ENCODE results near the gene DQX1. TPM values are rescaled to one million over a fixed set of nuclear protein-coding genes. Genes with fewer than 3 reads are reported as not detected.
"Not testable (repeated sequence)": the region's sequence is repeated elsewhere in the genome, so short reads cannot be mapped to it uniquely, and the experiment has no call there.

The DQX1 gene
- total RNA-seq, 1 experiment from 2014 or later: 1.3 TPM

DNA sequence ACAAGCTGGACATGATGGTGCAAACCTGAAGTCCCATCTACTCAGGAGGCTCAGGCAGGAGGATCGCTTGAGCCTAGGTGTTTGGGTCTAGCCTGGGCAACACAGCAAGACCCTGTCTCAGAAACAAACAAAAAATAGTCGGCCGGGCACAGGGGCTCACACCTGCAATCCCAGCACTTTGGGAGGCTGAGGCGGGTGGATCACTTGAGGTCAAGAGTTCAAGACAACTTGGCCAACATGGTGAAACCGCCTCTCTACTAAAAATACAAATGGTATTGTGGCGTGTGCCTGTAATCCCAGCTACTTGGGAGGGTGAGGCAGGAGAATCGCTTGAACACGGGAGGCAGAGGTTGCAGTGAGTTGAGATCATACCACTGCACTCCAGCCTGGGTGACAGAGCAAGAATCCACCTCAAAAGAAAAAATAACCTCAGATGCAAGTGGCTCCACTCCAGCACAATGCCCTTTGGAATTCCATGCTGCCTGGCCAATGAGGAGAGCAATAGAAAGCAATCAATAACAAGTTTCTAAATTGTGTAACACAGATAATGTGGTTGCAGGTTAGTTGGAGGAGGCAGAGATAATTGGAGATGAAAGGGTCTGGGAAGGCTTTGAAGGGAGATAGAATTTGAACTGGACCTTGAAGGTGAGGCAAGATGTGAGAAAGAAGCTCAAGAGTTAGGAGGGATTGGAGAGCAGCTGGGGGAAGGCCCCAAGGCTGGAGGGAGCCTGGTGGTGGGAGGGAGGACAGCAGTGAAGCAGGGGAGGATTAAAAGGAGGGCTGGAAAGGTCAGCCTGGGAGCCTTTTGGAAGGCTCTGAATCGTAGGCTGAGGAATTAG is 37.2 kb downstream of the DQX1 start:
- Histone ChIP-seq H4K20me1 (ENCODE audit: insufficient read depth) (no peaks in the 10 kb centered on the region), H2AFZ (no peak overlapping the region), H3F3A (ENCODE audit: insufficient read depth, low read depth) (peaks cover 15% of the 10 kb centered on the region), H3K79me2 (ENCODE audit: low read depth) (peaks cover 8% of the 10 kb centered on the region; the same call in 1 of the 2 replicates), H3K4me3 (no peak overlapping the region), H3K27me3 (ENCODE audit: insufficient read depth, low read depth) (no peaks in the 10 kb centered on the region), H3K9me3 (ENCODE audit: insufficient read depth, low read depth) (no peaks in the 10 kb centered on the region), H3K4me1 (replicated peaks; ENCODE audit: insufficient read depth) (peaks cover 12% of the 10 kb centered on the region; the same call in 1 of the 2 replicates), H3K27ac (no peak overlapping the region), H3K36me3 (ENCODE audit: low read depth) (no peaks in the 10 kb centered on the region), H3K4me2 (0 out of 2 replicates have a peak overlapping the region, but pooled peaks have one; percentile 15), H3K9me2 (ENCODE audit: insufficient read depth) (no peaks in the 10 kb centered on the region)
- TF ChIP-seq, protein P1, sequence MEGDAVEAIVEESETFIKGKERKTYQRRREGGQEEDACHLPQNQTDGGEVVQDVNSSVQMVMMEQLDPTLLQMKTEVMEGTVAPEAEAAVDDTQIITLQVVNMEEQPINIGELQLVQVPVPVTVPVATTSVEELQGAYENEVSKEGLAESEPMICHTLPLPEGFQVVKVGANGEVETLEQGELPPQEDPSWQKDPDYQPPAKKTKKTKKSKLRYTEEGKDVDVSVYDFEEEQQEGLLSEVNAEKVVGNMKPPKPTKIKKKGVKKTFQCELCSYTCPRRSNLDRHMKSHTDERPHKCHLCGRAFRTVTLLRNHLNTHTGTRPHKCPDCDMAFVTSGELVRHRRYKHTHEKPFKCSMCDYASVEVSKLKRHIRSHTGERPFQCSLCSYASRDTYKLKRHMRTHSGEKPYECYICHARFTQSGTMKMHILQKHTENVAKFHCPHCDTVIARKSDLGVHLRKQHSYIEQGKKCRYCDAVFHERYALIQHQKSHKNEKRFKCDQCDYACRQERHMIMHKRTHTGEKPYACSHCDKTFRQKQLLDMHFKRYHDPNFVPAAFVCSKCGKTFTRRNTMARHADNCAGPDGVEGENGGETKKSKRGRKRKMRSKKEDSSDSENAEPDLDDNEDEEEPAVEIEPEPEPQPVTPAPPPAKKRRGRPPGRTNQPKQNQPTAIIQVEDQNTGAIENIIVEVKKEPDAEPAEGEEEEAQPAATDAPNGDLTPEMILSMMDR (conservative IDR thresholded peaks at IDR 0.05): no peak
- TF ChIP-seq EZH2 (IDR thresholded peaks at IDR 0.05; ENCODE audit: low read depth): no peak
- CTCF ChIA-PET: no interaction called here
- BruUV-seq (replicated peaks): no TSS peak
- intact Hi-C loops (cut with micrococcal nuclease; ENCODE audit: unreplicated experiment): loop anchor here (10.0 kb wide), 1 partner anchor 166 kb away; the partner anchor contains the start of gene SEMA4F
- DNase-seq: no peak
- POLR2A ChIA-PET (ENCODE audit: unreplicated experiment): interaction anchor here (0.6 kb wide), 1 partner anchor 310 kb away, joined by 5 read pairs; the partner anchor contains the start of gene MOB1A

DNA sequence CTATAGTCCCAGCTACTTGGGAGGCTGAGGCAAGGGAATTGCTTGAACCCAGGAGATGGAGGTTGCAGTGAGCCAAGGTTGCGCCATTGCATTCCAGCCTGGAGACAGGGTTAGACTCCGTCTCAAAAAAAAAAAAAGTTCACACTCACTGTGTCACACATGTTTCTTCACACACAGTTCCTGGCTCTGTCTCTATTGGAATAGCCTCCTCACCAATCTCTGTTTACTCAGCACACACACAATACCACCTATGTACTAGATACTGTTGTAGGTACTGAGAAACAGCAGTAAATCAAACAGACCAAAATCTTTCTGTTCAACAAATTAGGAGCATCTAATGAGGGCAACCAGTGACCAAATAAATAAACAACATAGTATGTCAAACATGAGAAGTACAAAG is 39.9 kb downstream of the DQX1 start:
- H3K4me2 ChIP-seq: no peak overlapping the region
- H3K36me3 ChIP-seq (ENCODE audit: low read depth): no peaks in the 10 kb centered on the region
- DNase-seq: peak in 1 of 2 experiments; percentile 20
- TF ChIP-seq, protein P1 (conservative IDR thresholded peaks at IDR 0.05): no peak
- H4K20me1 ChIP-seq (ENCODE audit: insufficient read depth): no peaks in the 10 kb centered on the region
- peaks cover 19% of the 10 kb centered on the region for H3K4me1 ChIP-seq (replicated peaks; ENCODE audit: insufficient read depth)
- no peak overlapping the region for H3K4me3 ChIP-seq
- H2AFZ ChIP-seq: no peak overlapping the region
- no peaks in the 10 kb centered on the region for H3K9me2 ChIP-seq (ENCODE audit: insufficient read depth)
- H3K9me3 ChIP-seq (ENCODE audit: insufficient read depth, low read depth): no peaks in the 10 kb centered on the region
- no peak overlapping the region for H3K27ac ChIP-seq
- BruUV-seq (replicated peaks): no TSS peak
- H3F3A ChIP-seq (ENCODE audit: insufficient read depth, low read depth): peaks cover 15% of the 10 kb centered on the region
- POLR2A ChIA-PET (ENCODE audit: unreplicated experiment): no interaction called here
- CTCF ChIA-PET: interaction anchor here (0.7 kb wide), 1 partner anchor 25 kb away, joined by 4 read pairs; no protein-coding TSS in a partner anchor
- no peaks in the 10 kb centered on the region for H3K27me3 ChIP-seq (ENCODE audit: insufficient read depth, low read depth)
- peaks cover 27% of the 10 kb centered on the region for H3K79me2 ChIP-seq (ENCODE audit: low read depth)
- intact Hi-C loops (cut with micrococcal nuclease; ENCODE audit: unreplicated experiment): loop anchor here (10.0 kb wide), 1 partner anchor 169 kb away; the partner anchor contains the start of gene SEMA4F

DNA sequence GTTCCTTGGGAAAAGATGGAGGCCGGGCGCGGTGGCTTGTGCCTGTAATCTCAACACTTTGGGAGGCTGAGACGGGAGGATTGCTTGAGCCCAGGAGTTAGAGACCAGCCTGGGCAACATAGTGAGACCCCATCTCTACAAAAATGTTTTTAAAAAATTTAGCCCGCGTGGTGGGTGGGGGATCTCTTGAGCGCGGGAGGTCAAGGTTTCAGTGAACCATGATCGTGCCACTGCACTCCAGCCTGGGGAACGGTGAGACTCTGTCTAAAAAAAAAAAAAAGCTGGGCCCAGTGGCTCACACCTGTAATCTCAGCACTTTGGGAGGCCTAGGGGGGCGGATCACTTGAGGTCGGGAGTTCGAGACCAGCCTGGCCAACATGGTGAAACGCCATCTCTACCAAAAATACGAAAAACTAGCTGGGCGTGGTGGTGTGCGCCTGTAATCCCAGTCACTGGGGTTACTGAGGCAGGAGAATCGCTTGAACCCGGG is 42.3 kb downstream of the DQX1 start:
- CTCF ChIA-PET: interaction anchor here (0.5 to 2.0 kb wide), 3 partner anchors 14 to 104 kb away, joined by 3 to 7 read pairs (median 4); partner anchors contain the start of genes AUP1 and HTRA2
- peak in 1 of 2 experiments; percentile 19 for DNase-seq
- Histone ChIP-seq H2AFZ (peak overlapping the region; percentile 94), H3K4me1 (replicated peaks; ENCODE audit: insufficient read depth) (peaks cover 25% of the 10 kb centered on the region), H3K79me2 (ENCODE audit: low read depth) (peaks cover 37% of the 10 kb centered on the region), H3K4me3 (peak overlapping the region; percentile 92), H3K36me3 (ENCODE audit: low read depth) (peaks cover 12% of the 10 kb centered on the region), H3F3A (ENCODE audit: insufficient read depth, low read depth) (peaks cover 22% of the 10 kb centered on the region), H3K4me2 (peak overlapping the region; percentile 89)
- H3K27me3 ChIP-seq (ENCODE audit: insufficient read depth, low read depth); H3K9me2 ChIP-seq (ENCODE audit: insufficient read depth); H4K20me1 ChIP-seq (ENCODE audit: insufficient read depth); POLR2A ChIA-PET (ENCODE audit: unreplicated experiment); H3K27ac ChIP-seq; BruUV-seq (replicated peaks); H3K9me3 ChIP-seq (ENCODE audit: insufficient read depth, low read depth): not testable (repeated sequence)
- intact Hi-C loops (cut with micrococcal nuclease; ENCODE audit: unreplicated experiment): loop anchor here (1.0 to 10.0 kb wide), 6 partner anchors 24 to 171 kb away; partner anchors contain the start of genes AUP1, HTRA2, INO80B and PCGF1

All from PC-9 (cell line).